Activated CD4-positive, CD25-positive, alpha-beta regulatory T cell treated with anti-CD3 and anti-CD28 coated beads, Interleukin-2, amount 50 U/mL, for 72 hours (primary cell): ENCODE results near the gene RRP1.

ENCODE experiments used
- DNase-seq: peaks from one replicate; pipeline ENCODE4 v3.0.0; 2021

The RRP1 gene, protein sequence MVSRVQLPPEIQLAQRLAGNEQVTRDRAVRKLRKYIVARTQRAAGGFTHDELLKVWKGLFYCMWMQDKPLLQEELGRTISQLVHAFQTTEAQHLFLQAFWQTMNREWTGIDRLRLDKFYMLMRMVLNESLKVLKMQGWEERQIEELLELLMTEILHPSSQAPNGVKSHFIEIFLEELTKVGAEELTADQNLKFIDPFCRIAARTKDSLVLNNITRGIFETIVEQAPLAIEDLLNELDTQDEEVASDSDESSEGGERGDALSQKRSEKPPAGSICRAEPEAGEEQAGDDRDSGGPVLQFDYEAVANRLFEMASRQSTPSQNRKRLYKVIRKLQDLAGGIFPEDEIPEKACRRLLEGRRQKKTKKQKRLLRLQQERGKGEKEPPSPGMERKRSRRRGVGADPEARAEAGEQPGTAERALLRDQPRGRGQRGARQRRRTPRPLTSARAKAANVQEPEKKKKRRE

DNA sequence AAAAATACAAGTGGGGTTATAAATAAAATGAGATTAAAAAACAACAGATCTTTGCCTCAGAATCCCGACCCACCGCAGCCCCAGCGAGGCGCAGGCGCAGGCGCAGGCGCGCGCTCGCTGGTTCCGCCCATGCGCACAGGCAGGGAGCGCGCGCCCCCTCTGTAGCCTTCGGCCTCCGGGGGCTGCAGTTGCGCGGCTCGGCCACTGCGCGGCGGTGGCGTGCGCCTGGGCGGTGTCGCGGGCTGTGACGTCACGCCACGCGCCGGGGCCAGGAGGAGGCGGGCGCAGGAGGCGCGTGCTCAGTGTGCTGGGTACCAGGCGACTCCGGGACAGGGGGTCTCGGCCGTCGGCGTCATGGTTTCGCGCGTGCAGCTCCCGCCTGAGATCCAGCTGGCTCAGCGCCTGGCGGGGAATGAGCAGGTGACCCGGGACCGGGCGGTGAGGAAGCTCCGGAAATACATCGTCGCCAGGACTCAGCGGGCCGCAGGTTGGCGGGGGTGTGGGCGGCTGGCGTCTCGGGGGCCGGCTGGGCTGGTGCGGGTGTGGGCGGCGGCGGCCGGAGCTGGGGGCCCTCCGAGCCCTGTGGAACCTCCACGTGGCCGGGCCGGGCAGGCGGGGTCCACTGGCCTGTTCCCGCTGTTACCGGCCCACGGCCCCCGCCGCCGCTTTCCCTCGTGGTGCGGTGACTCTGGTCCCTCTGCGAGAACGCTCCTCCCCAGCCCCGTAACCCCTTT, at the start of gene RRP1:
TSS of gene RRP1 (plus strand) at position 302 of the 734 bp plus-strand sequence. CDS start at position 355, 53 bp downstream.
- peak; percentile 98 for DNase-seq

DNA sequence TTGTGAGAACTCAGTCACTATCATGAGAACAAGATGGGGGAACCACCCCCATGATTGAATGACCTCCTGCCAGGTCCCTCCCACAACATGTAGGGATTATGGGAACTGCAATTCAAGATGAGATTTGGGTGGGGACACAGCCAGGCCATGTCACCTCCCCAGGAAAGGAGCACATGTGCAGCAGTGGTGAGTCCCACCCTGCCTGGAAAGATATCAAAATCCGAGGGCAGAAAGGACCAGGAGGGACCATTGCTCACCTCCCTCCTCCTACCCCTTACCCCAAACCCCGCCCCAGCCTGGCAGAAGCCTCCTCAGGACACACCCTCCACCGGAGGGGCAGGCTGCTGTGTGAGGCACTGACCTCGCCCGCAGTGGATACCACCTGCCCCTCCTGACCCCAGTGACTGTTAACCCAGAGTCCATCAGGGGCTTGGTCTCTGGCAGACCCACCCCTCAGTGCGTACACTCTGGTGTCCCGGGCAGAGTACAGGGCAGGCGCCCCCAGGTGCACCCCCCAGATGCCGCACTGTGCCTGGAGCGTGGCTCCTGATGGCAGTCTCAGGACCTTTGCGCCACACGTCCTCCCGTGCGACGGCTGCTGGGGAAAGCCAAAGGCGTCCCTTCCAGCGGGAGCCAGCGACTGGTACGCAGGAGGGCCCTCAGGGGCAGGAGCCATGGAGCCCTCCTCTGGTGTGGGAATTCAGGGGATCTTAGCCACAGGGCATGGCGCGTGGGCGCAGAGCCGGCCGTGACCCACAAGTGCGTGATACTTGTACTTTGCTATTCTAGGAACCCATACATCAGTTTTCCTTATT, 49.5 kb upstream of the RRP1 start:
- no peak for DNase-seq

- DNase-seq = no peak
Measured at GRCh38 chr21:43740497-43741156, 48.8 kb upstream of the RRP1 start.

DNA sequence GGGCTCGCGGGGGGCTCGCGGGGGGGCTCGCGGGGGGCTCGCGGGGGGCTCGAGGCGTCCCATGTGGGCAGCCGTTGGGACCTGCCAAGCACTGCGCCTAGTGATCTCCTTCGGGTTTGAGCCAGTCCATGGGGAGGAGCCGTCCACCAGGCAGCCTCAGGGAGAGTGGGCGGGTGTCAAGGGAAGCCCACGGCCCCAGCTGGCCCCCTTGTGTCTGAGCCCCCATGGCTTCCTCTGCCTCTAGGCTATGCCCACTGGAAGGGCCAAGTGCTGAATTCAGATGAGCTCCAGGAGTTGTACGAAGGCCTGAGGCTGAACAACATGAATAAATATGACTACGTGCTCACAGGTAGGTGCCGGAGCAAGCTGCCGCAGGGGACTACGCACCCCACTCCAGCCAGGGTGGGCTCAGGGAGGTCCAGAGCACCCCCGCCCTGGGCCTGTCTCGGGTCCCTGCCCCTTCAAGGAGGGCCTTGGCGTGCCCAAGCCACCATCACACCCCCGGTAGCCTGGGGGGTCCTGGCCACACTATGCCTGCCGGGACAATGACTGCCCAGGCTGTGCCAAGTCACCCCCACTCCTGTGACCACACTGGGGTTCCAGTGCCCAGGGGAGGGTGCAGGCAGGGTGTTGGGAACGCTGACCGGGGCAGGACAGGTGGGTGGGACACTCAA, 47.8 kb upstream of the RRP1 start:
- DNase-seq = no peak

DNA sequence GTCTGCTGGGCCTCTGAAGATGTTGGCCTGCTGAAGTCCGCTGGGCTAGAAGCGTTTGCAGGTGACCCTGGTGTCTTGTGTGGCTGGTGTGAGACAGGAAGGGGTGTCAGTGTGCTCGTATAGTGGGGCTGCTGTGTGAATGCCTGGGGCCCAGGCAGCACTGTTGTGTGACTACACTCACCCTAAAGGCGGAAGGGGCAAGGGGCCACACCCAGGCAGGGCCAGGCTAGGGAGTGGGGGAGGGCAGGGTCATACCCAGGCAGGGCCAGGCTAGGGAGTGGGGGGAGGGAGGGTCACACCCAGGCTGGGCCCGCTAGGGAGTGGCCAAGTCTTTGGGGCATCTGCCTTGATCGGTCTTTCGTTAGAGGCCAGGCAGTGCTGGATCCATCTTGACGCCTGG, 45.4 kb upstream of the RRP1 start:
- no peak for DNase-seq

- DNase-seq = no peak
Measured at GRCh38 chr21:43744725-43745124, 44.7 kb upstream of the RRP1 start.

DNA sequence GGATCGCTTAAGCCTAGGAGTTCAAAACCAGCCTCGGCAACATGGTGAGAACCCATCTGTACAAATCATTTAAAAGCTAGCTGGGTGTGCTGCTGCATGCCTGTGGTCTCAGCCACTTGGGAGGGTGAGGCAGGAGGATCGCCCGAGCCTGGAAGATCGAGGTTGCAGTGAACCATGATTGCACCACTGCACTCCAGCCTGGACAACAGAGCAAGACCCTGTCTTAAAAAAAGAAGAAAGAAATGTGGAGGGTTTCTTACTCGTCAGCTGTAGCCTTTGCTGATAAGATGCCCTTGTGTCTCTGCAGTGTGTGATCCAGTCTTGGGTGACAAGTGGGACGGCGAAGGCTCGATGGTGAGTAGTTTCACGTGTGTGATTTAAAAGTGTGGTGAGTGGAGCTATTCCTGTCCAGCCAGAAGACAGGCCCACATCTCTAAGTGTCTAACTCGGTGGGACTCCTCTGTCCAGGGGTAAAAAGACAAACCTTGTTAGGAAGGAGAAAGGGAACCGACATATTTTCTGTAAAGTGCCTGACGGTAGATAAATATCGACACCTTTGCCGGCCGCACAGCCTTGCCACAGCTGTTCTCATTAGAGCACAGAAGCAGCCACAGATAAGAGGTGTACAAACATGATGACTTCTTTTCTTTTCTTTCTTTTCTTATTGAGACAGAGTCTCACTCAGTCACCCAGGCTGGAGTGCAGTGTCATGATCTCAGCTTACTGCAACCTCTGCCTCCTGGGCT, 43.4 kb upstream of the RRP1 start:
- DNase-seq = no peak

GRCh38 chr21:43748622-43749021, 40.8 kb upstream of the RRP1 start:
- DNase-seq = no peak

- DNase-seq = no peak
Measured at GRCh38 chr21:43749651-43750262, 39.6 kb upstream of the RRP1 start.

GRCh38 chr21:43750339-43751033, 38.9 kb upstream of the RRP1 start:
- DNase-seq = no peak

DNA sequence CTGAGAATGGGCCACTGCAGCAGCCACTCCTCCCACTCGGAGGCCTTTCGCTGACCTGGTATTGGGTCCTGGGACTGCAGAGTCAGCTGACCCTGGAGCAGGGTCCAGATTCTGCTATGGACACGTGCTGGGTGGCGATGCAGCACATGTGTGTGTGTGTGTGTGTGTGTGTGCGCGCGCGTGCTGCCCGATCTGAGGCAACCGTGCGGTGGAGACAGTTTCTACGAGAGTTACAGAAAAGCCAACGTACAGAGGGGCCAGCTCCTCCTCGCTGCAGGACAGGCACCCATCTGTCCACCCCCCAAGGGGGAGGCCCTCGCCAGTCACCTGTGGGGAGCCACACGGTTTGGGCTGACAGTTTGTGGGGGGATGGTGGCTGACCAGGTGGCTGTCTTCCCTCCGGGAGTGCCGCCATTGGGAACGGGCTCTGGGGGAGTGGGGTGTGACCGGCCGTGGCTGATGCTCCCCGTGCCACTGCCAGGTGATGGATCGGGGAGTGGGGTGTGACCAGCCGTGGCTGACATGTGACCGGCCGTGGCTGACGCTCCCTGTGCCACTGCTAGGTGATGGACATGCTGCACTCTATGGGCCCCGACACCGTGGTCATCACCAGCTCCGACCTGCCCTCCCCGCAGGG, 37.3 kb upstream of the RRP1 start:
- no peak for DNase-seq

GRCh38 chr21:43752758-43753438, 36.5 kb upstream of the RRP1 start:
- DNase-seq = no peak

- no peak for DNase-seq
Measured at GRCh38 chr21:43753439-43753799, 36.0 kb upstream of the RRP1 start.

DNA sequence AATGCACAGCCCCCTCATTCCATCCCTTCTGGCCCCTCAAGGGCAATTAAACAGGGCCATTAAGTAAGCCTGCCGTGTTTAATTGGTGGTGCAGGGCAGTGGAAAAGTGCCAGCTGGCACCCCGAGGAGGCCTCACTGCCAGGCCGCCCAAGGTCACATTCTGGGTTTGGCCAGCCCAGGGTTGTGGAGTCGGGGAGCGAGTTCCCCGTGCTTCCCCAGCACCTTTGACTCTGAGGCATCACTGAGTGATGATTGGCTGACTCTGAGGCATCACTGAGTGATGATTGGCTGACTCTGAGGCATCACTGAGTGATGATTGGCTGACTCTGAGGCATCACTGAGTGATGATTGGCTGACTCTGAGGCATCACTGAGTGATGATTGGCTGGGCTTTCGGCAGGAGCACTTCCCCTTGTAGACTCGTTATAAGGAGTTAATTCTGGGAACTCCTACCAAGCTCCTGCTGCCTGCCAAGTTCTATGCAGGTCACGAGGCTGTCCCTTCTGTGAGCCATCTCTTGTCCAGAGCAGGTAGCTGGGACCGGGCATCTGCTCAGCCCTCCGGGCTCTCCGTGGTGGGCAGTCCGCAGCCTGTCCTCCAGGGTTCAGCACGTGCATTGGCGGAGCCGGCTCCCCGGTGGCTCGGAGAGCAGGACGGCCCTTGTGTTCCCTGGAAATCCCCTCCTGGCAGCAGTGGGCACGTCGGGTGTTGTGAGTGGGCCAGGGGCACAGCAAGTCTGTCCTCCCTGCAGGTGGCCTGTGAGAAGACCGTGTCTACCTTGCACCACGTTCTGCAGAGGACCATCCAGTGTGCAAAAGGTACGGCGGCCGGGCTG, 34.2 kb upstream of the RRP1 start:
- no peak for DNase-seq

GRCh38 chr21:43755820-43756594, 33.4 kb upstream of the RRP1 start:
- DNase-seq = no peak

GRCh38 chr21:43757601-43758000, 31.8 kb upstream of the RRP1 start:
- no peak for DNase-seq

GRCh38 chr21:43758111-43758641, 31.2 kb upstream of the RRP1 start:
- DNase-seq = no peak
